Effector memory CD8-positive, alpha-beta T cell (primary cell): Measurements from ENCODE around the gene TBX1.
A peak's percentile ranks its signal among the peaks of the same experiment; 100 is the strongest.

Experiments used
- ATAC-seq: fragments of 150-1000 bp; cut with Tn5 transposase; replicated peaks from 2 replicates; pipeline ENCODE4 v1.10.0; 2021; ENCODE audit warnings: mild to moderate bottlenecking, moderate library complexity
- DNase-seq, 3 experiments: peaks; one replicate each; pipeline ENCODE4 v3.0.0; 2021
- H3K27ac Mint-ChIP-seq, 2 donors: one replicate each; pipeline ENCODE4 v1.8.0; 2022; ENCODE audit warnings: mild to moderate bottlenecking in 2 of 2, mixed read lengths in 2 of 2, moderate library complexity in 2 of 2
- H3K27me3 Mint-ChIP-seq, 2 donors: one replicate each; pipeline ENCODE4 v1.8.0; 2022; ENCODE audit warnings: mixed read lengths in 2 of 2
- H3K36me3 Mint-ChIP-seq: one replicate; pipeline ENCODE4 v1.8.0; 2022; ENCODE audit warnings: mild to moderate bottlenecking, moderate library complexity, mixed read lengths; ENCODE audit not compliant: insufficient read depth
- H3K4me1 Mint-ChIP-seq, 2 donors: one replicate each; pipeline ENCODE4 v1.8.0; 2022; ENCODE audit warnings: low read depth in 2 of 2, mixed read lengths in 2 of 2
- H3K4me3 Mint-ChIP-seq, 2 donors: one replicate each; pipeline ENCODE4 v1.8.0; 2022; ENCODE audit warnings: mild to moderate bottlenecking in 2 of 2, mixed read lengths in 2 of 2, moderate library complexity in 2 of 2
- H3K9me3 Mint-ChIP-seq, 2 donors: one replicate each; pipeline ENCODE4 v1.8.0; 2022; ENCODE audit warnings: mixed read lengths in 2 of 2

Gene TBX1

DNA sequence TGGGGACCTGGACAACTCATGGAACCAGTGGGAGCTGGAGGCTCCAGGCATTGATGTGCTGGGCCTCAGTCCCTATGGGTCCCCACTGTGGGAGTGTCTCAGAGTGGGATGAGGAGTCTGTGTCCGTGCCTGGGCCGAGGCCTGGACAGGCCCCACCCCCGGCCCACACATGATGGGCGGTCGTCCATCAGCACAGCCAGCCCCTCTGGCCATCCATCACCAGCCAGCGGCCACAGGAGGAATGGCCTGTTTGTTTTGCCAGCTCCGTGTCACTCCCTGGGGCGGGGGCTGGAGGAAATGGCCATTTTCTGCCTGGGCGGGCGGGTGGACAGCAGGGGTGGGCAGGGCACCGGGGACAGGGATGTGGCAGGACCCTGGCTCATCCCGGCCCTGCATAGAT lies 13.0 kb upstream of the TBX1 start:
- Mint-ChIP-seq H3K9me3 (no peaks in the 10 kb centered on the region), H3K4me3 (no peak overlapping the region), H3K27me3 (peaks cover 9 to 31% of the 10 kb centered on the region in 2 donors), H3K27ac (no peak overlapping the region), H3K36me3 (no peaks in the 10 kb centered on the region), H3K4me1 (no peaks in the 10 kb centered on the region)
- ATAC-seq (no peak), DNase-seq (no peak)

DNA sequence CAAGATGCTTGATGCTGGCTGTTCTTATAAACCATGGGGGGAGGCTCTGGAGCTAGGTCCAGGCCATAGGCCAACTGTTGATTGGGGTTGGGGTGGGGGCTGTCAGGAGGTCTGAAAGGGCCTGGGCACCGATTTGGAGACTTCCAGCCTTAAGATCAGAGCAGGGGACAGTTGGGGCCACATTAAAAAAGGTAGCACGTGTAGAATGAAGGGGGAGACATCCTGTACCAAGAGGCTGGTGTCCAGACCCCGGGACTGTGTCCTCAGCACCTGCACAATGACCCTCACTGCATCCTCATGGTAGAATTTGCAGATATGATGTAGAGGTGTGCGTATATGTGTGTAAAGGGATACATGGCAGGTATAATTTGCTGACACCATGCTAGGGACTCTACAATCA lies 12.4 kb upstream of the TBX1 start:
- H3K36me3 Mint-ChIP-seq: no peaks in the 10 kb centered on the region
- H3K4me1 Mint-ChIP-seq: no peaks in the 10 kb centered on the region
- no peaks in the 10 kb centered on the region for H3K9me3 Mint-ChIP-seq
- peaks cover 15 to 37% of the 10 kb centered on the region in 2 donors for H3K27me3 Mint-ChIP-seq
- H3K27ac Mint-ChIP-seq: no peak overlapping the region
- ATAC-seq: no peak
- no peak for DNase-seq
- H3K4me3 Mint-ChIP-seq: no peak overlapping the region

DNA sequence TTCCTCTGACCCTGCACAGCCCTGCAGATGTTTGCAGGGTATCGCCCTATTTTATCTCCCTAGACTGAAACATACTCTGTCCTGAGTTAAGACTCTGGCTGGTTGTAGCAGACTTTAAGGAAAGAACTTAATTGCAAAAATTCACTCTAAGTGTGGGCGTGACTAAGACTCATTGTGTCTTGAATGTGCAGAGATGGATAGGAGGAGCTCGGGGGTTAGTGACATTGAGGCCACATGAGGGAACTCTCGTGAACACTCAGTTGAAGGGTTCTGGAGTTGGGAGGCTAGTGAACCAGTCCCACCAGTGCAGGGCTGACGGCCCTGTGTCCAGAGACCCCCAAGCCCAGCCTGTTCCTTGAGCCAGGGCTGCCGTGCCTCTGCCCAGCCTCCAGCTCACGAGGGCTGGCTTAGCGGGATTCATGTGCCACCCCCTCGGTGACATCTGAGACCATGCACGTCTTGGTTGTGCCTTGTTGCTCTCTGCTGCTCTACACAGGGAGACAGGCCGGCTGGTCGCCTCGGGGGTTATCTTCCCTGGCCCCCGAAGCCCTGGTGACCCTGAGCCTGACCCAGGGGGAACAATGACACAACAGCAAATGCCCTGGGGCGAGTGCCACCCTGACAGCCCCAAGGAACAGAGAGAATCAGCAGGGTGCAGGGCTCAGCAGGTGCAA lies 11.4 kb upstream of the TBX1 start:
- peak overlapping the region in 1 of 2 donors; percentile 16 for H3K27ac Mint-ChIP-seq
- no peak overlapping the region for H3K4me3 Mint-ChIP-seq
- no peaks in the 10 kb centered on the region for H3K36me3 Mint-ChIP-seq
- DNase-seq: no peak
- no peak for ATAC-seq
- H3K9me3 Mint-ChIP-seq: no peaks in the 10 kb centered on the region
- peaks cover 20 to 47% of the 10 kb centered on the region in 2 donors for H3K27me3 Mint-ChIP-seq
- H3K4me1 Mint-ChIP-seq: no peaks in the 10 kb centered on the region

DNA sequence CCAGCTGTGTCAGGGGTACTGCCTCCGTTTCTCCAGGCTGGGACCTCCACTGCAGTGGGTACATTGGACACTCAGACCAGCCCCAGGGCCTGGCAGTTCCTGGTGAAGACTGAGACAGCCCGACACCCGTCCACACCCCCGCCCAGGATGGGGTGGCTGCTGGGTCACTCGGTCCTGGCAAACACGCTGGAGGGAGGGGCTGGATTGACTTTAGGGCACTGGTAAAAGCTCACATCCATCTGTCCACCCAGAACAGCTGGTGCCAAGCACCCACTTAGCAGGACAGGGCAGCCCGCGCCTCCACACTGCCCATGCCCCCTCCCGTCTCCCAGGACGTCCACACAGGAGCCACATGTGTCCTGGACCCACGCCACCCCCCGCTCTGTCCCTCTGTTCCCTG lies 10.7 kb upstream of the TBX1 start:
- ATAC-seq (no peak), DNase-seq (no peak)
- Mint-ChIP-seq H3K4me3 (no peak overlapping the region), H3K4me1 (no peaks in the 10 kb centered on the region), H3K36me3 (no peaks in the 10 kb centered on the region), H3K27ac (no peak overlapping the region), H3K9me3 (no peaks in the 10 kb centered on the region), H3K27me3 (peaks cover 25 to 55% of the 10 kb centered on the region in 2 donors)

DNA sequence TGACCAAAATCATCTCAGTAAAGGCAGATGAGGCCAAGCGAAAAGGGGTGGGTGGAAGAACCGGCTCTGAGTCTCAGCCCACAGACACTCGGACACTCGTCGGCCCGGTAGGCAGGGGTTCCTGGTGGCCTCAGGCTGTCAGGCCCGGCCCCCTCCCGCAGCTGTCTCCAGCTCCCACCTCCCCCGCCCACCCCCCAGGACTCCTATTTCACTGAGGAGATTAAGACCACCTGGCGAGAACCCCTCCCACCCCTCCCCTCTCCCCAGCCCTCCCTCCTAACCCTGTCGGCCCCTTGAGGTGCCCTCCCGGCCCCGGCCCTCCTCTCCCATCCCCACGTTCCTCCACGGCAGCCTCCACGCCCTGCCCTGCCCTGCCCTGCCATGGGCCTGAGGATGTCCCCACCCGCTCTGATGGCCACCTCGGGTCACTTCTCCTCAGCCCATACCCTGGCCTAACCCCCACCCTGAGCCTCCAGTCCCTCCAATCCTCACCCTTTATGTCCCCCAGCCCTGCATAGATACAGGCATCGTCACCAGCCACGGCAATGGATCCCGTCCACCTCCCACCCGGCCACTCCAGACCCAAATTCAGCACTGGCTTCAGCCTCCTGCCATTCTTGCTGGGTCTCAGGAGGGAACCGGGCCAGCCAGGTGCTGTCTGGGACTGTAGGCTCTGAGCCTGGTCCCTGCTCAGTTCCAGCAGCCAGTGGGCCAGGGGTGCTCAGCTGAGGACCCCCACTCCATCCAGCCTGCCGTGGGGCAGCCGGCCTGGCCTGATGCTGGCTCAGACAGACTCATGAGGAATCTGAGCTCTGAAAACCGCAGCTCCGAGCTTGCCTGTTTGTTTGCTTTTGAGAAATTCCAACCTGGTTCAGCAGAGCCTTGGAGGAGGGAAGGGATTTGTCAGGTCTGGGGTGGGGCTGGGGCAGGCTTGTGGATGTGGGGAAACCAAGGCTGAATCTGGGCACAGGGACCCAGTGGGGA lies 9.8 kb upstream of the TBX1 start:
- Mint-ChIP-seq H3K9me3 (no peaks in the 10 kb centered on the region), H3K4me1 (peaks cover 1 to 2% of the 10 kb centered on the region in 2 donors), H3K36me3 (no peaks in the 10 kb centered on the region), H3K4me3 (no peak overlapping the region), H3K27me3 (peaks cover 28 to 64% of the 10 kb centered on the region in 2 donors), H3K27ac (no peak overlapping the region)
- DNase-seq: no peak
- no peak for ATAC-seq

DNA sequence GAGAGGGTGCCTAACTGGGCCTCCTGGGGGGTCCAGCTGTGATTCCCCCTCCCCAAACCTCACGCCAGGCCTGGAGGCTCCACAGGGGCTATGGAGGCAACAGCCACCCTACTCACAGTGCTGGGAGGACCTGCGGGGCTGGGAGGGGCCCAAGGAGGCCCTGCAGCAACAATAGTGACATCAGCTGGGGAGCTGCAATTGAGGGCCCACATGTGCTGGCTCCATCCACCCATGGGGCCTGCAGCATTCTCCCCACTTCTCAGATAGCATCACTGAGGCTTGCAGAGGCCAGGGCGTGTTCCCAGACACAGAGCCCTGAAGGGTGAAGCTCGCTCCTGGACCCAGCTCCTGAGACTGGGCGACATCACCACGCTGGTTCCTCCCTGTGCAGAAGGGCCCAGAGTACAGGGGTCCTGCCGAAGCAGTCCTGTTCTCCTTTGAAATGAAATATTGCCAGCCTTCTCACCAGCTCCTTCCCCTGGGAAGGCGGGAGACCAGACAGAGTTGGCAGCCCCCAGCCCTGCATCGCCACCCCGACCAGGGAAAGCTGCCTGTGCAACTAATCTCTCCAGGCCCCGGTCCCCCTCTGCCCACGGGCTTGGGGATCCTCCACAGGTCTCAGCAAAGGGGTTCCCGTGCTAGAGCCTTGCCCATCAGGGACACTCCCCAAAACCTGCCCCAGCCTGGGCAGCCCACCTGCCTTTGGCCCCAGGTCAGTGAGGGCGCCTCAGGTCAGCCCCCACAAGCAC lies 8.9 kb upstream of the TBX1 start:
- DNase-seq (no peak), ATAC-seq (no peak)
- no peak overlapping the region for H3K27ac Mint-ChIP-seq
- H3K36me3 Mint-ChIP-seq: no peaks in the 10 kb centered on the region
- H3K4me1 Mint-ChIP-seq: peaks cover 4 to 8% of the 10 kb centered on the region in 2 donors
- no peak overlapping the region for H3K4me3 Mint-ChIP-seq
- peaks cover 35 to 73% of the 10 kb centered on the region in 2 donors for H3K27me3 Mint-ChIP-seq
- H3K9me3 Mint-ChIP-seq: no peaks in the 10 kb centered on the region

DNA sequence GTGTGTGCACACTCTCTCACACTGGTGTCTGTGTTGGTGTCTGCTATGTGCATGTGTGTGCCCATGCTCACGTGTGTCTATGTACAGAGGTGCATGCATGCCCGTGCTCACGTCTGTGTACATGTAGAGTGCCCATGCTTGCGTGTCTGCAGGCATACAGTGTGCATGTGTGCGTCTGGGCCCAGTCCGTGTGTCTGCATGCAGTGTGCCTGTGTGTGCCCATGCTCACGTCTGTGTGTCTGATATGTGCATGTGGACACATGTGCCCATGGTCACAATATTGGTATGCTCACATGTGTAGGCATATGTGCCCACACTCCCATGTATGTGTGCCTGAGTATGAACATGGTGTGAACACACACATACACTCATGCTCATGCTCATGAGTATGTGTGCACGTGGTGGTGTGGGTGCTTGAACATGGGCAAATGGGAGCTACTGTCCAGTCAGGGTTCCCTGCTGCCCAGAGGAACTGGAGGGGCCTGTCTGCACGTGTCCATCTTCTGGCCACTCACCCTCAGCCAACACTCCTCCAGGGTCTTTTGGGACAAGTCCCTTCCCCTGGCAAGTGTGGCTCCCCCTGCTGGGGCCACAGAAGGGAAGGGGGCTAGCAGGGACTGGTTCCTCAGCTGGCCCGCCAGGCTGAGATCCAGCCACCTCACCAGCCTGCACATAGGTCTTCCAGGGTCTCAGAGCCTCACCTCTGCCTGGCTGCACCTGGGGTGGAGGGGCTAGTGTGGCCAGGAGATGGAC lies 7.3 kb upstream of the TBX1 start:
- Mint-ChIP-seq H3K27me3 (peaks cover 46 to 88% of the 10 kb centered on the region in 2 donors), H3K4me3 (no peak overlapping the region), H3K36me3 (no peaks in the 10 kb centered on the region), H3K4me1 (peaks cover 14% of the 10 kb centered on the region in 2 donors), H3K9me3 (no peaks in the 10 kb centered on the region), H3K27ac (no peak overlapping the region)
- no peak for ATAC-seq
- DNase-seq: no peak

DNA sequence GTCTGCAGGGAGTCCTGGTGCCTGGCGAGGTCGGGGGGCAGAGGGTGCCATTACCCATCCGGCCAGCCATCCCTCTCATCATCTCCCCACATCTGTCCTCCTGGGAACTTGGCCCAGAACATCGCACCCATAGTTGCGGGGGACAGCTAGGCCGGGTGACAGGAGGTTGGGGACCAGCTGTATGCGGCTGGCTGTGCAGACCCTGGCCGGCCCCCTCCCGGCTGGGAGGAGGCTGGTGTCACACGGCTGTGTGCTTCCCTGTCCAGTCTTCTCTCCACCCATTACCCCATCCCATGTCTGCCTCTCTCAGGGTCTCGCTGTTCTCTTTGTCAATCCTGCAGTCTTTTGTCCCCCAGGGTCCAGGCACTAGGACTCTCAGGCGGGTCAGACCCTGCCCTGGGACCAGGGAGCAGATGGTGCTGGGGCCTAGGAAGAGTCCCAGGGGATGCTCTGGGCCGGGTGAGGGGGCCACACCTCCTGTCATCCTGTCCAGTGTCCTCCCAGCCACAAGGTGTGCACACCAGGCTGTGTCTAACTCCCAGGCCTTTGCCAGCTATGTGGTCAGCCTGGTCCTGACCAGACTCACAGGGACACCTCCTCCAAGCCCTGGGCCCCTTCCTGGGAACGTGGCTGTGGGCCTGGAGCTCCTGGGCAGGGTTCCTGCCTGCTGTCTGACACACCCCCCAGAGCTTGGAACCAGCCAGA lies 6.4 kb upstream of the TBX1 start:
- Mint-ChIP-seq H3K27me3 (peaks cover 46 to 89% of the 10 kb centered on the region in 2 donors), H3K9me3 (no peaks in the 10 kb centered on the region)

DNA sequence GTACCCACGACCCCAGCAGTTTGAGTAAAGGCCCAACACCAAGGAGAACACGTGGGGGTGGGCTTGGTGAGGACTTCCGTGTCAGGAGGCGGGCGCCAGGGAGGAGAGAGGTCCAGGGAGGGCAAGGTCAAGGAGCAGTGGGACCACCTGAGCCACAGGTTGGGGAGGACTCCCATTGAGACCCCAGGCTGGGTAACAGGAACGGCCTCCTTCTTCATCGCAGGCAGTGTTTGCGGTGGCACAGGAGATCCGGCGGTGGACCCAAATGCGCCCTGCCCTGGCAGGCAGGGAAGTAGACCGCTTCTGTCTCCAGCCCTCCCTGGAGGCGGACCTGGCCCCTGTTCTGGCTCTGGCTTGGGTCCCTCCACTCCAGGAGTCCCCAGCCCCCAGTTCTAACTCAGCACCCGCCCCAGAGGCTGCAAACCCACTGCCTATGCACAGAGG lies 5.9 kb upstream of the TBX1 start:
- no peaks in the 10 kb centered on the region for H3K9me3 Mint-ChIP-seq
- H3K27me3 Mint-ChIP-seq: peaks cover 51 to 91% of the 10 kb centered on the region in 2 donors
- peaks cover 17 to 18% of the 10 kb centered on the region in 2 donors for H3K4me1 Mint-ChIP-seq
- no peak overlapping the region for H3K27ac Mint-ChIP-seq
- DNase-seq (no peak), ATAC-seq (no peak)
- H3K4me3 Mint-ChIP-seq: peak overlapping the region in 1 of 2 donors; percentile 20
- H3K36me3 Mint-ChIP-seq: no peaks in the 10 kb centered on the region

More for the DNA sequence above, 6.4 kb upstream of the TBX1 start:
- Mint-ChIP-seq H3K4me3 (peak overlapping the region in 1 of 2 donors; percentile 20), H3K27ac (no peak overlapping the region), H3K4me1 (peaks cover 14% of the 10 kb centered on the region in 2 donors), H3K36me3 (no peaks in the 10 kb centered on the region)
- no peak for ATAC-seq
- no peak for DNase-seq

DNA sequence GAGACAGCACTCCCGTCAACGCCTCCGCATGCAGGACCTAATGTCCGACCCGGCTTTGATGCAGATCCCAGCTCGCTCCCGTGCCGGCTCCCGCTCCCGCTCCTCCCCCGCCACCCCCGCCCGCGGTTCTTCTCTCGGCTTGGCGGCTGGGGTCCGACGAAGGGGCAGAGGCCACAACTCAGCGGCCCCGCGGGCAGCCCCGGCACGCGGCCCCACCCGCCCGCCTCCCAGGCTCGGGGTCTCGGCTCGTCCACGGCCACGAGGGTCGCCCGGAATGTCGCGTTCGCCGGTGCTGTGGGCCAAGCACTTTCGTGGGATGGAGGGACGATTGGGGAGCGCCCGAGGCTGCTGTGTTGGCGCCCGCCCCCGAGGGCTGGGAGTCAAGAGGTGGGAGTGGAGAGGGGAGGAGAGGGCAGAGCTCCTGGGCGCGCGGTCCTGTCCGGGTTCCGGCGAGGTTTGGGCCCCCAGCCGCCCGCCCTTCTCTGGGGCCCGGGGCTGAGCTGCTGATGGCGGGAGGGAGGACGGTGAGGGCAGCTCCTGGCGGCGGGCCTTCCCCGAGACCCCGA lies 5.3 kb upstream of the TBX1 start:
- ATAC-seq (no peak), DNase-seq (no peak)
- no peak overlapping the region for H3K27ac Mint-ChIP-seq
- peaks cover 3% of the 10 kb centered on the region for H3K36me3 Mint-ChIP-seq
- no peaks in the 10 kb centered on the region for H3K9me3 Mint-ChIP-seq
- no peak overlapping the region for H3K4me3 Mint-ChIP-seq
- peaks cover 22 to 23% of the 10 kb centered on the region in 2 donors for H3K4me1 Mint-ChIP-seq
- peaks cover 56 to 96% of the 10 kb centered on the region in 2 donors for H3K27me3 Mint-ChIP-seq

DNA sequence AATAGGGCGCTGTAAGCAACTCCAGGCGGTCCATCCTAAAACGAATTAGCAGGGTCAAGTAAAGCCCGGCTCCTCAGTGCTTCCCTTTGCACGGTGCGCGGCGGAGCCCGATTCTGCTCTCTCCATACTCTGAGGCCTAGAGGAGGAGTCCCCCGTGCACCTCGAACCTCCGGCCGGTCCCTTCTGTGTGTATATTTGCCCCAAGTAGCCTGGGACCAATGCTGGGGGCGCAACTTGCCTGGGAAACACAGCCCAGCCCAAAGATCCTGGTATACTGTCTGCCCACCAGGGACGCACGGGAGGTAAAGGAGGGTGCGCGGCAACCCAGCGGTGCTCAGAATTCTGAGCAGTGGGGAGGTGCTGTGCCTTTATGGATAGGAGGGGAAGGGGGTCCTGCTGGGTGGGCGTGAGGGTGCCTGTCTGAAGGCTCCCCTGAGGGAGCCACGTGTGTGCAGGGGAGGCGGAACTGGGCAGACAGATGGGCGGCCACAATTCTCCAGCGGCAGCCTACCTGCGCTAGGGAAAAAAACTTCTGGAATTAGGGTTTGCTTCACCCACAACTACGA lies 4.8 kb upstream of the TBX1 start:
- Mint-ChIP-seq H3K4me1 (peaks cover 24% of the 10 kb centered on the region in 2 donors), H3K27ac (no peak overlapping the region), H3K36me3 (peaks cover 3% of the 10 kb centered on the region), H3K9me3 (no peaks in the 10 kb centered on the region), H3K27me3 (peaks cover 59 to 98% of the 10 kb centered on the region in 2 donors), H3K4me3 (peak overlapping the region; percentile 67 to 78)
- no peak for ATAC-seq
- no peak for DNase-seq
